GM10248 (cell line): ENCODE results near the gene AFAP1.

ENCODE experiments used
- CTCF ChIA-PET: fragments of 300-600 bp; sonication (Branson Sonifier 250); formaldehyde crosslinking; extraction: SDS; loops from one replicate; lab custom pipeline; 2021; ENCODE audit warnings: antibody characterized with exemption; lab: Yijun Ruan, JAX
- POLR2A ChIA-PET: fragments of 350-650 bp; sonication (Branson Sonifier 250); formaldehyde crosslinking; extraction: SDS; loops from one replicate; lab custom pipeline; 2020; ENCODE audit warnings: antibody characterized with exemption; lab: Yijun Ruan, JAX
- DNase-seq: peaks from one replicate; pipeline ENCODE4 v3.0.0; 2012; ENCODE audit errors: extremely low spot score
- CTCF ChIP-seq: IDR thresholded peaks from 2 replicates; pipeline ENCODE4 v1.5.1; 2012; ENCODE audit warnings: mild to moderate bottlenecking, low read depth; ENCODE audit errors: extremely low read depth, missing control alignments, control extremely low read depth

Gene AFAP1

DNA sequence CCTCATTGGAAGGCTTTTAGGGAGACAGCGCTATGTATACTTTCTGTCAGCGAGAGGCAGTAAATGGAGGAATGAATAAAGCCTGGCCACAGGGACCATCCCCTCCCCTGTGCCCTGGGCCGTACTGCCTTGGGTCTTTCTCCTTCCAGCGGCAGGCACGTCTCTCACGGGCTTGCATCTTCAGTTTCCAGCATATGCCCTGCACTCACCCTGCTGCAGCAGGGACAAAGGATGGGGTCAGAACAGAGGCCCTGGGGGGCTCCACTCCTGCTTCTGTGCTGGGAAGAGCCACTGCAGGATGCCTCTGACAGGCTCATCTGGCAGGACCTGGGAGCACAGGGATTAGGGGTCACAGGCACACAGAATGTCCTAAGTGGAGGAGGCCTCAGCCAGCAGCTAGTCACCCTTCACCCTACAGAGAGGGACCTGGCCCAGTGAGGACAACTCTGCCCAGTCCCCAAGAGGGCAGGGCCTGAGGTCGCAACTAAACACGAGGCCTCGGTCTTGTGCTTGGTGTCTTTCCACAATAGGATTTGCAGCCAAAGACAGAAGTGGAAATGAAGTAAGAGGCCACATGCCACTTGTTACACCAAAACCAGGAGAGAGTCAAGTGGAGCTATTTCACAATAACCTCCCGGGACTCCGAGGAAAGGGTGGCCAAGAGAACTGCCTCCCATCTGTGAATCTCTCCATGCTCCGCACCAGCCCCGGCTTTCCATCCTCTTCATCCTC, 150.8 kb downstream of the AFAP1 start:
- TF ChIP-seq CTCF, result no peak
- no peak for DNase-seq
- CTCF ChIA-PET, result interaction anchor here (0.9 to 8.7 kb wide), 4 partner anchors 16 to 27 kb away, joined by 3 to 124 read pairs (median 4); no protein-coding TSS in a partner anchor
- POLR2A ChIA-PET, result no interaction called here

DNA sequence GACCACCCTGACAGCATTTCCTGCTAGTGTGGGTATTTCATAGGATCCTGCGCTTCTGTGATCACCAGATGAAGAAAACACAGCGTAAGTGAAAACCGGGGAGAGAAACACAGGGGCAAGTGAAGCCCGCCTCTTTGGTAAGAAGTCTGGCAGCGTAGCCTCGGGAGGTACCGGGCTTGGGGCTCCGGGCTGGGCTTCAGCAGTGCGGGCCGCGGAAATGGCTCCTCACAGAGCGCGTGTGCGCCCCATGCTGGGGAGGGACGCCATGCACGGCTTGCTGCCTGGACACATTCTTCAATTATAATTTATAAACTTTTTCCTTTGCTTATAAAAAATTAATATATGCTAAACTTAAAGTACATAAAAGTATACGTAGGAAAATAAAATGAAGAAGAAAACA, 151.5 kb downstream of the AFAP1 start:
- no peak for DNase-seq
- ChIA-PET CTCF (interaction anchor here (0.9 to 8.7 kb wide), 3 partner anchors 17 to 27 kb away, joined by 3 to 124 read pairs (median 3); no protein-coding TSS in a partner anchor), POLR2A (no interaction called here)
- no peak for TF ChIP-seq CTCF

DNA sequence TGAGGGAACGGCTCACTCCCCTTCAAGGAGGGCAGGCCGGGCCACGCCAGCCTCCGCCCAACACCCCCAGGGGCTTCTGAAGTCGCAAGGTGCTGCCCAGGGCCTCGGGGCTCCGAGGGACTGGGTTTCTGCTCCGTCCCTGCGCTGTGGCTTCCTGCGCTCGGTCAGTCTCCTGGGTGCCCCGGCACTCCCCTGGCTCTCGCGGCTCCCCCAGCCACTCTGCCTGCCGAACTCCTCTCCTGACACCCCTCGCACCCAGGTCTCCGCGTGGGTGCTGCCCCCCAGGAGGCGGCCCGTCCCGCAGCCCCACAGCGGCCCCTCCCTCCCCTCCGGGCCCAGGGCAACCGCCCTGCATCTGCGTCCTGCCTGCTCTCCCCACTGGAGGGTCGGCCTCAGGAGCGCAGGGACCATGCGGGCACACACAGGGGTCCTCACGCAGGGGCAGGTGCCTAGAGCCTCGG, 151.9 kb downstream of the AFAP1 start:
- no peak for TF ChIP-seq CTCF
- ChIA-PET POLR2A (no interaction called here), CTCF (interaction anchor here (0.9 to 1.2 kb wide), 2 partner anchors 14 to 17 kb away, joined by 3 to 4 read pairs; no protein-coding TSS in a partner anchor)
- DNase-seq, result no peak

DNA sequence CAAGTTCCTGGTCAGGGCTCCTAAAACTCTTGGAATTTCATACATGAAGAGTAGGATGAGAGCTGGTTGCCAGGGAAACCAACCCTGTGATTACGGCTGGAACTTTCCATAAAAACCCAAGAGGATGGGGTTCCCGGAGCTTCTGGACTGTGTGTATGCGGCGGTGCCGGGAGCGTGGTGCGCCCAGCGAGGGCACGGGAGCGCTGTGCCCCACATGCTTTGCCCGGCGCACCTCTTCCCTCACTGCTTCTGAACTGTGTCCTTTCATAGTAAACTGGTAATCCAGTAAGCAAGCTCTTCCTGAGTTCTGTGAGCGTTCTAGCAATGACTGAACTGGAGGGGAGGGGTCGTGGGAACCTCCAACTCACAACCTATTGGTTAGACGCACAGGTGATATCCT, 152.6 kb downstream of the AFAP1 start:
- DNase-seq, result no peak
- CTCF ChIA-PET, result interaction anchor here (0.9 to 1.2 kb wide), 3 partner anchors 13 to 16 kb away, joined by 3 to 4 read pairs (median 3); no protein-coding TSS in a partner anchor
- POLR2A ChIA-PET, result no interaction called here
- TF ChIP-seq CTCF, result no peak

- CTCF ChIA-PET, result interaction anchor here (1.0 to 1.6 kb wide), 4 partner anchors 10 to 16 kb away, joined by 3 to 4 read pairs (median 4); no protein-coding TSS in a partner anchor
- POLR2A ChIA-PET, result no interaction called here
- no peak for TF ChIP-seq CTCF
- DNase-seq, result no peak
Observed at GRCh38 chr4:7786517-7786916, 153.1 kb downstream of the AFAP1 start.

- POLR2A ChIA-PET, result no interaction called here
- TF ChIP-seq CTCF, result no peak
- no peak for DNase-seq
- CTCF ChIA-PET, result interaction anchor here (1.5 to 1.6 kb wide), 2 partner anchors 9 to 16 kb away, joined by 3 to 4 read pairs; no protein-coding TSS in a partner anchor
Observed at GRCh38 chr4:7786040-7786439, 153.6 kb downstream of the AFAP1 start.
